Measurements from ENCODE around the gene SESN1.

The SESN1 gene

DNA sequence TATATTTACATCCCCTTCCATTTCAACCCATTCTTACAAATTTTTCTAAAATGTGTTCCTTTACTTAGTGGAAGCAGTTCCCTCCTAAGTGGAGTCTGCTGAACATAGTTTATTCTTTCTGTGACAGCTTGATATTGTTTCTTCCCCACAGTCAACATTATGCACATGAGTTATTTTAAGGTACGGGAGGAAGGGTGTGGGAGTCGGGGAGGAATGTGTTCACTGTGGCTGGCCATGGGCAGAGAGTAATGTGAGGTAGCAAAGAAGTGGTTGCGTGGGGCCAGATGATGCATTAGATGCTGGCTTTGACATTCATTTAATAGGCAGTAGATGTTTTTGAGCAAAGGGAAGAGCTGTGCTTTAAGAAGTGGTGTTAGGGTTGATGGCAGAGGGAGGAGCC is 148.0 kb downstream of the SESN1 start:
- DNase-seq (ENCODE audit: low read depth): no peak
- TF ChIP-seq, protein P1, sequence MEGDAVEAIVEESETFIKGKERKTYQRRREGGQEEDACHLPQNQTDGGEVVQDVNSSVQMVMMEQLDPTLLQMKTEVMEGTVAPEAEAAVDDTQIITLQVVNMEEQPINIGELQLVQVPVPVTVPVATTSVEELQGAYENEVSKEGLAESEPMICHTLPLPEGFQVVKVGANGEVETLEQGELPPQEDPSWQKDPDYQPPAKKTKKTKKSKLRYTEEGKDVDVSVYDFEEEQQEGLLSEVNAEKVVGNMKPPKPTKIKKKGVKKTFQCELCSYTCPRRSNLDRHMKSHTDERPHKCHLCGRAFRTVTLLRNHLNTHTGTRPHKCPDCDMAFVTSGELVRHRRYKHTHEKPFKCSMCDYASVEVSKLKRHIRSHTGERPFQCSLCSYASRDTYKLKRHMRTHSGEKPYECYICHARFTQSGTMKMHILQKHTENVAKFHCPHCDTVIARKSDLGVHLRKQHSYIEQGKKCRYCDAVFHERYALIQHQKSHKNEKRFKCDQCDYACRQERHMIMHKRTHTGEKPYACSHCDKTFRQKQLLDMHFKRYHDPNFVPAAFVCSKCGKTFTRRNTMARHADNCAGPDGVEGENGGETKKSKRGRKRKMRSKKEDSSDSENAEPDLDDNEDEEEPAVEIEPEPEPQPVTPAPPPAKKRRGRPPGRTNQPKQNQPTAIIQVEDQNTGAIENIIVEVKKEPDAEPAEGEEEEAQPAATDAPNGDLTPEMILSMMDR (conservative IDR thresholded peaks at IDR 0.05; ENCODE audit: low read depth, low read length): no peak
- H3K4me3 ChIP-seq (ENCODE audit: low read length): no peak overlapping the region

DNA sequence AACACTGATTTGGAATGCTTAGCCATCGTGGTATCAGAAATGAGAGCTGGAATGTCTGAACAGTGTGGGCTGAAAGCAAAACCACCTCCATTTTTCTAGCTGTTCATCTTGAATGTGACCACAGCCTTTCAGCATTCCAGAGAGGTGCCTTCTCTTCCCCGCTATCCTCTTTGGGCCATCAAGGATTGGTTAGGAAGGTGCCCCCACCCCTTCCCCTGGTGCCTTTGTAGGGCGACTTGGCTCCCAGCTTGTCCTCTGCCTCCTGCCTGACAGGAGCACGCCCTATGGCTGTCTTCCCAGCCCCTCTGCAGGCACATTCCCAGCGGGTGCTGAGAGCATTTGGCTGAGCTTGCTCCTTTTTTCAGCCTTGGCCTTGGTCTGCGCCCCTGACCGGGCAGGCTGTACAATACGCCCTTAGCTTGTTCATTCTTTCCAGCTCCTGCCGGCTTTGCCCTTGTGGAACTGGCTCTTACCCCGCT is 148.9 kb downstream of the SESN1 start:
- DNase-seq (ENCODE audit: low read depth): no peak
- TF ChIP-seq, protein P1 (conservative IDR thresholded peaks at IDR 0.05; ENCODE audit: low read depth, low read length): no peak
- H3K4me3 ChIP-seq (ENCODE audit: low read length): no peak overlapping the region

DNA sequence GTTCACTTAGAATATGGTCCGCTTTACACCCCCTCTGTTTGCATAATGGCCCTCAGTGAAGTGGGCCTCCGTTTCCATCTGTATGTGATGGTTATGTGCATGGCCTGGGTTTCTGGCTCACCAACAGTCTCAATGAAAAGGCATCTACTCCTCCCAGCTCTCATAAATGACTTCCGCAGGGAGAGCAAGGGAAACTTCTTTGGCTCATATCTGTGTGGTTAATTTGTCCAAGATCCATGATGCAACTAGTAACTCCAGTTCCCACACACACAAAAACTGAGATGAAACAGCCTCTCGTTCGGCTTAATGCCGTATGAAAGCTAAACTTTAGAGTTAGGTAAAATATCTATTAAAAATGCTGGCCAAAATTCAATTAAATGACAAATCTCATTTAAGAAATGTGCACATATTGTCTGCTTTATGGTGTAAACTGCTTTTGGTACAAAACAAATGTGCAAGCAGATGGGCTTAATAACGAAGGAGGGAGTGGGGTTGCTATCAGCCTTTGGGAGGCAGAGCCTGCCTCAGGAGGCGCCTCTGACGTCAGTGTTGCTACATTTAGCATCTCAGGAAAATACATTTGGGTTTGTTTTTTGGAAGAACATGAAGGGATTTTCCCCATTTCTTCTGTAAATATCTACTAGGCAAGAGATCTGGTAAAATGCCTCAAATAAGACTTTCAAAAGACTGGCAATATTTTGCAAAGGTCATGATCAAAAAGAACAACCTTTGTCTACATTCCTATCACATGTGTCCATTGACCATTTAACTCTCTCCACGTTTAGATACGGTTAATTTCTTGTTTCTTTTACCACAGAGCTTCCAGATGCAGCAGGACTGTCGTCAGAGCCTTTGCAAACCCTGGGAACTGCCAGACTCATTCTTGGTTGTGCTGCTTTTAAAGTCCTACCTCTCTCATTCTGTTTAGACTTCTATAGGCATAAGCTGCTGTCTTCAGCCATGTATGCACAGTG is 149.7 kb downstream of the SESN1 start:
- TF ChIP-seq, protein P1 (conservative IDR thresholded peaks at IDR 0.05; ENCODE audit: low read depth, low read length): no peak
- no peak overlapping the region for H3K4me3 ChIP-seq (ENCODE audit: low read length)
- no peak for DNase-seq (ENCODE audit: low read depth)

DNA sequence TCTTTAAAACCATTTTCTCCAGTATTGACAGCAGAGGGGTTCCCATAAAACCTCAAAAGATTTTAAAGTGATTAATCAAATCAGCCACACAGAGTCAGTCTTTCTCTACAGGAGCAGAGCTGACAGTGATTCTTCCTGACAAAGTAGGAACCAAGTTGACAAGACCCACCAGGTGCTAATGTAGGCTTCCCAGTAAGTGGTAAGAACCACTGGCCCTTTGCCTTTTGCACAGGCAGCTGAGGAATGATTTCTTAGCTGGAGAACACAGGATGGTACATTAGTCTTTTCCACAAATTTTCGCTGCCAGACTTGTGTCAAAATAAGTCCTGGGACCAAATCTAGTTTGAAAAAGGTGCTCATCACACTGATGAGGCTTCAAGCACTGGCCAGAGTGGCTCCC is 150.6 kb downstream of the SESN1 start:
- TF ChIP-seq, protein P1 (conservative IDR thresholded peaks at IDR 0.05; ENCODE audit: low read depth, low read length): no peak

DNA sequence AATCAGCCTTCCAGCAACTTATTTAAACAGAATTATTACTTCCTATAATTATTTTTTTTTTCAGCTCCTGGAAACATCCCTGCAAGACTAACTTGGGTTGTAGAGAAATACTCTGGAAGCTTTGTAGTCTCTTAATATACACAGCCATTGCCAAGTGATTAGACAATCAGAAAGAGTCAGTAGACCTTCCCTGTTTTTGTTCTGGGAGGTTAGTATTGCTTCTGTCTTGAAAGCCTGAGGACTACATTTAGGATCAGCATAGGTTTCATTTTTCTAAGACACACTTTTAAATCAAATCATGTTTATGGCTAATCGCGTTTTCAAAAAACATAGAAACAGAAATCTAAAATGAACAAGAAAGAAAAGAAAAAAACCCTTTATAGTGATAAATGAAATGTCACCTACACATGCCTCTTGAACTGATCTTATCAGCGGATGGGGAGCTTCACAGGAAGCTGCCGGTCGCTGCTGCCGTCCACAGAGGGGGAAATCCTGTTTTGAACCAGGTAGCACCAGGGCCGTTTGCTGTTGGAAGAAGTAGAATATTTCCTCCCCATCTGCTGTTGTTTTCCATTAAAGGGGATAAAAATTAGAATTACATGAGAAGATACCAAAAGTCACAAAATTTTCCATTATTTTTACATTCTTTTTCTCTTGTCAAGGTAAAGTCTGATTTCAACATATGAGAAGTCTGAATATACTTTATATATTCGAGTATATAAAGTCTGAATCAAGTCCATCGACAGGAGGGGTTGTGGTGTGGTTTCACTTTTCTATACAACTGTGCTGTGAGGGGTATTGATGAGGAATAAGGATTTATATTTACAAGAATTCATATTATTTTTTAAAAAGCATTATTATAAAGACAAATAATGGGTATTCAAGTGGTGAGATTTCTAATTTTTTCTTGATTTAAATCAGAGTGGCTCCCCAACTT is 151.8 kb downstream of the SESN1 start:
- TF ChIP-seq, protein P1 (conservative IDR thresholded peaks at IDR 0.05; ENCODE audit: low read depth, low read length): no peak
- H3K4me3 ChIP-seq (ENCODE audit: low read length): no peak overlapping the region
- no peak for DNase-seq (ENCODE audit: low read depth)

More for the DNA sequence above, 150.6 kb downstream of the SESN1 start:
- H3K4me3 ChIP-seq (ENCODE audit: low read length): no peak overlapping the region
- no peak for DNase-seq (ENCODE audit: low read depth)

DNA sequence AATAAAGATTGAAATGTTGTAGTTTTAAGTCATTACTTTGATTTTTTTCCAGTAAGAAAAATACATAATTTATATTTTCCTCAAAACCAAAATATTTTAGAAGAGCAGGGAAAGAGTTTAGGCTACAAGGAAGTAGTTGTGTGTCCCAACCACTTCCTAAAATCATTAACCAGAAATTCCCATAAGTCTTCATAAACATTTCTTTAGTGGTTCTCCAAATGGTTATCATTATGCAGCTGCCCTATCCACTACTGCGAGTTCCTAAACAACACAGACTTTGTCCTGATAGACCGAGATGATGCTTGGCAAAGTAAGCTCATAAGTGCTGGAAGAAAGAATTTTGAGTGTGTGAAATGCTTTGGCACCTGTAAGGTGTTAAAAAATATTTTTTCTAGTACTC is 152.8 kb downstream of the SESN1 start:
- no peak overlapping the region for H3K4me3 ChIP-seq (ENCODE audit: low read length)
- TF ChIP-seq, protein P1 (conservative IDR thresholded peaks at IDR 0.05; ENCODE audit: low read depth, low read length): no peak
- DNase-seq (ENCODE audit: low read depth): no peak
